IPS-18c (cell line): ENCODE data around the gene TMEM117.

Experiments used
- H3K4me3 ChIP-seq: 2 replicates; pipeline ENCODE4 v1.7.0; 2013; ENCODE audit warnings: low read depth, mild to moderate bottlenecking, low read length, moderate library complexity; ENCODE audit not compliant: insufficient read depth
- H3K9me3 ChIP-seq: one replicate; pipeline ENCODE4 v1.6.1; 2013; ENCODE audit warnings: mild to moderate bottlenecking, low read length, moderate library complexity; ENCODE audit not compliant: control insufficient read depth, insufficient read depth

Gene TMEM117

GRCh38 chr12:44380861-44381260 is 545.0 kb downstream of the TMEM117 start:
- Histone ChIP-seq H3K4me3 (no peak overlapping the region), H3K9me3 (no peaks in the 10 kb centered on the region)

GRCh38 chr12:44381341-44381740 is 545.5 kb downstream of the TMEM117 start:
- no peak overlapping the region for H3K4me3 ChIP-seq

GRCh38 chr12:44384136-44384535 is 548.3 kb downstream of the TMEM117 start:
- H3K9me3 ChIP-seq: no peaks in the 10 kb centered on the region
- H3K4me3 ChIP-seq: no peak overlapping the region

More at GRCh38 chr12:44381341-44381740, 545.5 kb downstream of the TMEM117 start:
- H3K9me3 ChIP-seq: no peaks in the 10 kb centered on the region

GRCh38 chr12:44385964-44386363 is 550.1 kb downstream of the TMEM117 start:
- no peak overlapping the region for H3K4me3 ChIP-seq
- H3K9me3 ChIP-seq: no peaks in the 10 kb centered on the region

- Histone ChIP-seq H3K9me3 (no peaks in the 10 kb centered on the region), H3K4me3 (no peak overlapping the region)
These were observed 551.7 kb downstream of the TMEM117 start for GRCh38 chr12:44387581-44387980.

- Histone ChIP-seq H3K4me3 (no peak overlapping the region), H3K9me3 (no peaks in the 10 kb centered on the region)
These were observed 553.2 kb downstream of the TMEM117 start for GRCh38 chr12:44389038-44389437.

GRCh38 chr12:44389896-44390295 is 554.0 kb downstream of the TMEM117 start:
- no peaks in the 10 kb centered on the region for H3K9me3 ChIP-seq

GRCh38 chr12:44397631-44398030 is 561.8 kb downstream of the TMEM117 start:
- H3K4me3 ChIP-seq: no peak overlapping the region
- no peaks in the 10 kb centered on the region for H3K9me3 ChIP-seq

More at GRCh38 chr12:44389896-44390295, 554.0 kb downstream of the TMEM117 start:
- no peak overlapping the region for H3K4me3 ChIP-seq

GRCh38 chr12:44403185-44403584 is 567.3 kb downstream of the TMEM117 start:
- H3K4me3 ChIP-seq: no peak overlapping the region
- no peaks in the 10 kb centered on the region for H3K9me3 ChIP-seq

- H3K9me3 ChIP-seq: no peaks in the 10 kb centered on the region
- H3K4me3 ChIP-seq: no peak overlapping the region
These were observed 569.4 kb downstream of the TMEM117 start for GRCh38 chr12:44405297-44405696.

GRCh38 chr12:44422559-44422958 is 586.7 kb downstream of the TMEM117 start:
- no peak overlapping the region for H3K4me3 ChIP-seq
- no peaks in the 10 kb centered on the region for H3K9me3 ChIP-seq

- no peak overlapping the region for H3K4me3 ChIP-seq
- H3K9me3 ChIP-seq: no peaks in the 10 kb centered on the region
These were observed 592.9 kb downstream of the TMEM117 start for GRCh38 chr12:44428825-44429224.

GRCh38 chr12:44431647-44432343 is 595.9 kb downstream of the TMEM117 start:
- H3K4me3 ChIP-seq: no peak overlapping the region
- no peaks in the 10 kb centered on the region for H3K9me3 ChIP-seq

- Histone ChIP-seq H3K4me3 (no peak overlapping the region), H3K9me3 (no peaks in the 10 kb centered on the region)
These were observed 597.8 kb downstream of the TMEM117 start for GRCh38 chr12:44433659-44434058.

- Histone ChIP-seq H3K9me3 (no peaks in the 10 kb centered on the region), H3K4me3 (no peak overlapping the region)
These were observed 600.9 kb downstream of the TMEM117 start for GRCh38 chr12:44436756-44437155.
